GM18520 (cell line): ENCODE measurements around the gene PSMC5.
"Not testable (repeated sequence)": the region's sequence is repeated elsewhere in the genome, so short reads cannot be mapped to it uniquely, and the experiment has no call there.

Experiments
- ATAC-seq: cut with Tn5 transposase; IDR thresholded peaks from one replicate; pipeline ENCODE4 v1.9.1; 2021; ENCODE audit not compliant: unreplicated experiment

Gene PSMC5

GRCh38 chr17:63838631-63839171, 11.5 kb downstream of the PSMC5 start:
- no peak for ATAC-seq

- no peak for ATAC-seq
These were observed 13.5 kb downstream of the PSMC5 start for GRCh38 chr17:63840591-63841349.

- no peak for ATAC-seq
These were observed 14.3 kb downstream of the PSMC5 start for GRCh38 chr17:63841350-63842172.

GRCh38 chr17:63842173-63842539, 14.9 kb downstream of the PSMC5 start:
- ATAC-seq = no peak

DNA sequence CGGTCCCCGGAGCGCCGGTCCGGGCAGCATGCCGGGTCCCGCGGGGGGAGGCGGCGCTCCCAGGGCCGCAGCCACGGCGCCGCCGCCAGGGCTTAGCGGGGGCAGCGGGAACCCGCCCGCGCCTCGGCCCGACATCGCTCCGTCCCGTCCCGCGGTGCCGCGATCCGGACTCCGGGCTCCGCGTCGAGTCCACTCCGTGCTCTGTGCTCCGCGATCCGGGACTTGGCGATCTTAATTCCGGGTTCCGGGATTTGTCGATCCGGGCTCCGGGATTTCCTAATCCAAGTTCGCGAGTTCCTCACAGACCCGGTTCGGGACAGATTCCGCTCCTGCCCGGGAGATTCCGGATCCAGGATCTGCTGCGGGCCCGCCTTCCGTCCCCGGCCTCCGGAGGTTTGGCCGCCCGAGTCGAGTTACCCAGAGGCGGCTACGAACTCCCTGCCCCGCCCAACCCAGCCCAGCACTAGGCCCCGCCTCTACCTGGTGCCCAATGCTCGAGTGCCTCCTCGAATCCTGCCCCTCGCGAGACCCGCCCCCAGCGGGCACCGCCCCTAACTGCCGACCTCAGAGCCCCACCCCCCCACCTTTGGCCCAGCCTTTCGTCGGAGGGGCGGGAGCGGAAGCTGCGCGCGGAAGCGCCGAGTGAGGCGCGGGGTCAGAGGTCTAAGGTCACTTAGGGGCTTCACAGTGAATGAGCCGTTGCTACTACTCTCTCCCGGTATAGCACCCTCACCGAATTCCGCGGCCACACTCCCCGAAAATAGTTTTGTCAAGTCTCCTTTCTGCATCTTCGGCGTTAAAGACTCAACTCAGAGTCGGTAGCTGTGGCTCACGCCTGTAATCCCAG, 15.5 kb downstream of the PSMC5 start, which contains the start of gene SMARCD2:
Gene SMARCD2 (minus strand): TSS at position 146 of the 847 bp plus-strand sequence. CDS start 11 bp downstream, at position 135.
- peak; percentile 69 for ATAC-seq

- ATAC-seq = not testable (repeated sequence)
These were observed 16.2 kb downstream of the PSMC5 start for GRCh38 chr17:63843387-63843888.

DNA sequence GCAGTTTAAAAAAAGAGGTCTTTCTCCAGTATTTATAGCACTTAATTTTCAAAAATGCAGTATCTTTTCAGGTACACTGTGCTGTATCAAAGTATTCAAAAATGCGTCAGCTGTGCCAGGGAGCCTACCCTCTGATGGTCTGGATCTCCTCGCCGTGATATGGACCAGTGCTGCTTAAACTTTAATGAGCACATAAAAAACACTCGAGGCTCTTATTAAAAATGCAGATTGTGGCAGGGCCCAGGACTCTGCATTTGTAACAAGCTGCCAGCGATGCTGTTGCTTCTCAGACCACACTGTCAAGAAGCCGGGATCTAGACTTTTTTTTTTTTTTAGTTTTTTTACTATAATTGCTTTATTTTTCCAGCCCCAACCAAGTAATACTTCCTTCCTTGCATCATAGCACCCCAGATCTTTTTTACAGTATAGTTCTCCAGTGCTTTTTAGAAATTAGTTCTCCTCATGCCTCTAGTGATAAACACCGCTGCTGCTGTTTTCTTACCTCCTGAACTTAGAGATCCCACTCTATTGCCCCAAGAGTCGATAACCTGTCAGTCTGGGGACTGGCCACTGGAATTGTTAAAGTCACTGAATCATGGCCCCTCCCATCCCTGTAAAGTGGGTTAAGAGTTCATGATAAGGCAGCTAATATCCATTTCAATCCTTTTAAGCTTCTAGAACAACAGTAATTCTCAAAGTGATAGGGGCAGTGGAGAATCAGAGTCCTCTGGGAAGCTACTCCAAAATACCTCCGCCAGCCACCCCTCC, 16.9 kb downstream of the PSMC5 start:
- ATAC-seq = no peak

DNA sequence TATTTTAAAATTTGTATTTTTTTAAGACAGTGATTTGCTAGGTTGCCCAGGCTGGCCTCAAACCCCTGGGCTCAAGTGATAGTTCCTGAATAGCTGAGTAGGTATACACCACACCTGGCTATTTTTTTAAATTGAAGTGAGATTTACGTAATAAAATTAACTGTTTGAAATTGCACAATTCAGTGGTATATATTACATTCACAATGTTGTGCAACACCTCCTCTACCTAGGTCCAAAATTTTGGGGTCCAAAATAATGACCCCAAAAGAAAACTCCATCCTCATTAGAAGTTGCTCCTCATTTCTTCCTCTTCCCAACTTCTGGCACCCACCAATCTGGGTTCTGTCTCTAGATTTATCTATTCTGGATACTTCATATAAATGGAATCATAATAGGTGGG, 18.3 kb downstream of the PSMC5 start:
- ATAC-seq = no peak

DNA sequence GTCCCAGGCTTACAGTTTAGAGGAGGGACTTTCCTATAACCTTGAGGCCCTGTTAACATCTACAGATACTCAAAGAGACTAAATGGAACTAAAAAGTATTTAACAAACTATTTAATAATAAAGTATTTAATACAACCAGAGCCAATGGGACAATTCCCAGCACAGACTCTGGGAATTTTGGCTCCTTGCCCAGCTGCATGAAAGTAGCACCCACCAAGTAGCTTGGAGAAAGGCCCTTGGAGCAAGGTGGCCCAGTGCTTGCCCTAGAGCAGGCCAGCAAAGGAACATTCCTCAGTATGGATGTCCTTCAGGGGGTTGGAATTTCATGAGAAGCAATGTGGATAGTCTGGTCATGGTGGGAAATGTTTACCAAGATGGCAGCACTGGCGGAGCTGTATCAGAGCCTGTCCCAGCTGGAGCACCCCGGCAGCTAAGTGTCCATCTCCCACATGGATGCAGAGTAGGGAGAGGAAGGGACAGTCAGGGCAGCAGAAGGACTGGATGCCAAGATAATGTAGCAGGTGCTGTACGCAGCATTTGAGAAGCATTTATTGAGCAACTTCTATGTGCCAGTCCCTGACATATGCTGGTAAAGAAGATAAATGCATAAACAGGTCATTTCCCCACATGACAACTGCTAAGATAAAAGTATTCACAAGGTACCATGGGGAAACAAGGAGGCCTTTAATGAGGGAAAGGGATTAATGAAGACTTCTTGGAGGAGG, 20.5 kb downstream of the PSMC5 start:
- no peak for ATAC-seq

GRCh38 chr17:63848834-63849689, 21.8 kb downstream of the PSMC5 start:
- ATAC-seq = peak; percentile 50

GRCh38 chr17:63850401-63850800, 23.2 kb downstream of the PSMC5 start:
- ATAC-seq = no peak

DNA sequence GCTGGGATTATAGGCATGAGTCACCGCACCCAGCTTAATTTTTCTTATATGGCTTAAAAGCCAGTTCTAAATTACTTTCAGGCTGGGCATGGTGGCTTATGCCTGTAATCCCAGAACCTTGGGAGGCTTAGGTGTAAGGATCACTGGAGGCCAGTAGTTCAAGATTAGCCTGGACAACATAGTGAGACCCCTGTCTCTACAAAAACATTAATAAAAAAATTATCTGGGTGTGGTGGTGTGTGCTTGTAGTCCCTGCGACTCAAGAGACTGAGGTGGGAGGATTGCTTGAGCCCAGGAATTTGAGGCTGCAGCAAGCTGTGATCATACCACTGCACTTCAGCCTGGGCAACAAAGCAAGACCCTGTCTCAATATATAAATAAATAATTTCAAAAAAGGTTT, 26.0 kb downstream of the PSMC5 start:
- no peak for ATAC-seq

GRCh38 chr17:63854709-63855108, 27.5 kb downstream of the PSMC5 start:
- no peak for ATAC-seq

DNA sequence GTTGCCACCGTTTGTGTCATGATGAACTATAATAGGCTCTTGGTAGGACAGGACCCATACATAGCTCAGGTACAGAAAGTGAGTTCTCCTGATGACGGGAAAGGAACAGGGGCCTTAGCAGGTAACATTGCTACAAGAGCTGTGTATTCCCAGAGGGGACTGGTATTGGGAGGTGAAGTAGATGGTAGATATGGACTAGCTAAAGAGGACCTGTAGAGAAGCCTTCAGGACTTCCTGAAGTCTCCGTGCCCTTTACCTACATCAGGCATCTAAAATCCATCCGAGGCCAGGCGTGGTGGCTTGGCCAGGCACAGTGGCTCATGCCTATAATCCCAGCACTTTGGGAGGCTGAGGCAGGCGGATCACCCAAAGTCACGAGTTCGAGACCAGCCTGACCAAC, 28.0 kb downstream of the PSMC5 start:
- no peak for ATAC-seq

GRCh38 chr17:63856425-63856824, 29.2 kb downstream of the PSMC5 start:
- not testable (repeated sequence) for ATAC-seq

DNA sequence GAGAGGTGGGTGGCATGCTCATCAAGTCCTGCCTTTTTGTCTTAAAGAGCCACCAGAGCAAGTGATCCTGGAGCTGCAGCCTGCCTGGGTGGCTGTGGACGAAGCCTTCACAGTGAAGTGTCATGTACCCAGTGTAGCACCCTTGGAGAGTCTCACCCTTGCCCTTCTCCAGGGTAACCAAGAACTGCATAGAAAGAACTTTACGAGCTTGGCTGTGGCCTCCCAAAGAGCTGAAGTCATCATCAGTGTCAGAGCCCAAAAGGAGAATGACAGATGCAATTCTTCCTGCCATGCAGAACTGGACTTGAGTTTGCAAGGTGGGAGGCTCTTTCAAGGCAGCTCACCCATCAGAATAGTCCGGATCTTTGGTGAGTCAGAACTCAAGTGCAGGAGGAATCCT, 32.0 kb downstream of the PSMC5 start:
- no peak for ATAC-seq

- not testable (repeated sequence) for ATAC-seq
These were observed 39.4 kb downstream of the PSMC5 start for GRCh38 chr17:63866625-63867024.

- ATAC-seq = not testable (repeated sequence)
These were observed 42.5 kb downstream of the PSMC5 start for GRCh38 chr17:63869491-63870291.
